Lung (tissue), 12 donors: ENCODE data around the gene HIC1. TPM values are rescaled to one million over a fixed set of nuclear protein-coding genes. Genes with fewer than 3 reads are reported as not detected.
A peak's percentile ranks its signal among the peaks of the same experiment; 100 is the strongest.

Experiments
- ATAC-seq: fragments of 200-7000 bp; cut with Tn5 transposase; one replicate; pipeline ENCODE4 v1.9.1; 2020; ENCODE audit warnings: moderate number of reproducible peaks; ENCODE audit not compliant: insufficient read depth, low FRiP score
- DNase-seq, 3 donors: peaks; one replicate each; pipeline ENCODE4 v3.0.0-alpha.2; 2013 to 2017
- H3K27ac ChIP-seq, 2 donors: one replicate each; pipeline ENCODE4 v1.5.1; 2013; ENCODE audit warnings: mild to moderate bottlenecking in 2 of 2, moderate library complexity in 2 of 2, control low read depth in 1 of 2, inconsistent platforms in 1 of 2, low read depth in 1 of 2, low read length in 1 of 2
- H3K27me3 ChIP-seq, 3 donors: one replicate each; pipeline ENCODE4 v1.5.1; 2013; ENCODE audit warnings: low read length in 2 of 3; ENCODE audit not compliant: control insufficient read depth in 3 of 3, insufficient read depth in 3 of 3
- H3K36me3 ChIP-seq, 4 donors: one replicate each; pipeline ENCODE4 v1.5.1; 2013; ENCODE audit warnings: low read length in 4 of 4, mild to moderate bottlenecking in 1 of 4, moderate library complexity in 1 of 4; ENCODE audit not compliant: control insufficient read depth in 4 of 4, insufficient read depth in 4 of 4
- H3K4me1 ChIP-seq, 5 donors: one replicate each; pipeline ENCODE4 v1.5.1; 2013; ENCODE audit warnings: low read length in 5 of 5, mild to moderate bottlenecking in 2 of 5, moderate library complexity in 1 of 5; ENCODE audit not compliant: control insufficient read depth in 5 of 5, insufficient read depth in 5 of 5
- H3K4me3 ChIP-seq: one replicate; pipeline ENCODE4 v1.5.1; 2013; ENCODE audit warnings: mild to moderate bottlenecking, control low read depth, moderate library complexity
- H3K9ac ChIP-seq, 2 donors: one replicate each; pipeline ENCODE4 v1.5.1; 2013; ENCODE audit warnings: low read length in 2 of 2, control low read depth in 1 of 2; ENCODE audit not compliant: insufficient read depth in 1 of 2
- H3K9me3 ChIP-seq, 4 donors: one replicate each; pipeline ENCODE4 v1.5.1; 2013; ENCODE audit warnings: low read length in 3 of 4, mild to moderate bottlenecking in 1 of 4, moderate library complexity in 1 of 4; ENCODE audit not compliant: control insufficient read depth in 4 of 4, insufficient read depth in 3 of 4
- CTCF ChIP-seq: IDR thresholded peaks from 2 replicates; pipeline ENCODE4 v1.5.1; 2012; ENCODE audit warnings: mild to moderate bottlenecking; ENCODE audit errors: control extremely low read depth, extremely low read depth
- WGBS, 2 donors: extraction: QIAGEN DNeasy Blood & Tissue Kit; methylation state at CpG; one replicate each; pipeline ENCODE4 v1.1.7; 2013; 5-methylcytosine and 5-hydroxymethylcytosine counted together
- polyA plus RNA-seq, 2 donors: library from polyadenylated mRNA; stranded (reverse); fragments of 200-250 nt; gene quantifications; one replicate each; pipeline ENCODE4 v1.2.1, GENCODE V29; 2013
- total RNA-seq, 2 donors: library from RNA; depleted of rRNA in 1 of 2; stranded (reverse); fragments of >200 nt in 1 of 2; gene quantifications; one replicate each; pipeline ENCODE4 v1.2.1, GENCODE V29; 2014 to 2021
- donor health status: control.
- donor health status: control.
- donor health status: Bipolar disorder and iron deficiency.
- donor health status: healthy.
- donor health status: DM: yes; HTN: yes; CAD: no.

HIC1 gene
- total and polyA plus RNA-seq, 4 donors, result 5.5 to 34.8 (median 21.6) TPM

- Histone ChIP-seq H3K27ac (peak overlapping the region; percentile 62 to 76), H3K36me3 (peaks cover 0 to 56% (median 29%) of the 10 kb centered on the region in 4 donors), H3K4me3 (no peak overlapping the region), H3K4me1 (peaks cover 0 to 79% (median 30%) of the 10 kb centered on the region in 5 donors), H3K9ac (peak overlapping the region in 1 of 2 donors; percentile 47), H3K9me3 (peaks cover 0 to 2% (median 0%) of the 10 kb centered on the region in 4 donors), H3K27me3 (peaks cover 0 to 3% (median 2%) of the 10 kb centered on the region in 3 donors)
- ATAC-seq, result no peak
- TF ChIP-seq CTCF, result no peak
- DNase-seq, result peak in 2 of 3 donors; percentile 25 to 38
- WGBS, 2 donors, result 86 to 87% methylated on average over 17 of the region's 17 CpGs
Measured at GRCh38 chr17:2061441-2061958, 6.6 kb downstream of the HIC1 start.

- Histone ChIP-seq H3K27me3 (peaks cover 0 to 3% (median 2%) of the 10 kb centered on the region in 3 donors), H3K4me3 (no peak overlapping the region), H3K36me3 (peaks cover 0 to 54% (median 31%) of the 10 kb centered on the region in 4 donors), H3K27ac (peak overlapping the region; percentile 63 to 72), H3K9me3 (peaks cover 0 to 2% (median 0%) of the 10 kb centered on the region in 4 donors), H3K9ac (no peak overlapping the region), H3K4me1 (peaks cover 0 to 89% (median 42%) of the 10 kb centered on the region in 5 donors)
- no peak for TF ChIP-seq CTCF
- DNase-seq, result peak; percentile 57 to 62 (median 61)
- 58 to 67% methylated on average over 11 of the region's 11 CpGs for WGBS, 2 donors
- no peak for ATAC-seq
Measured at GRCh38 chr17:2062571-2063183, 7.8 kb downstream of the HIC1 start.

GRCh38 chr17:2063261-2064146, 8.6 kb downstream of the HIC1 start:
- ATAC-seq (no peak), DNase-seq (peak in 2 of 3 donors; percentile 33 to 38)
- H3K4me3 ChIP-seq, result no peak overlapping the region
- peaks cover 0 to 90% (median 50%) of the 10 kb centered on the region in 5 donors for H3K4me1 ChIP-seq
- peaks cover 0 to 2% (median 0%) of the 10 kb centered on the region in 4 donors for H3K9me3 ChIP-seq
- WGBS, 2 donors, result 72 to 82% methylated on average over 16 of the region's 16 CpGs
- peak overlapping the region; percentile 28 to 63 for H3K27ac ChIP-seq
- peaks cover 0 to 48% (median 28%) of the 10 kb centered on the region in 4 donors for H3K36me3 ChIP-seq
- H3K9ac ChIP-seq, result peak overlapping the region in 1 of 2 donors; percentile 34
- TF ChIP-seq CTCF, result no peak
- peaks cover 0 to 2% (median 0%) of the 10 kb centered on the region in 3 donors for H3K27me3 ChIP-seq
